ENCODE results near the gene FASTKD3.

The FASTKD3 gene

GRCh38 chr5:7848296-7848695 is 20.5 kb downstream of the FASTKD3 start:
- DNase-seq, result no peak

GRCh38 chr5:7846327-7846726 is 22.5 kb downstream of the FASTKD3 start:
- DNase-seq, result no peak

GRCh38 chr5:7845557-7845956 is 23.3 kb downstream of the FASTKD3 start:
- no peak for DNase-seq

GRCh38 chr5:7844901-7845300 is 23.9 kb downstream of the FASTKD3 start:
- no peak for DNase-seq

GRCh38 chr5:7842531-7842930 is 26.3 kb downstream of the FASTKD3 start:
- DNase-seq, result no peak

- no peak for DNase-seq
Measured at GRCh38 chr5:7837403-7837802, 31.4 kb downstream of the FASTKD3 start.

DNA sequence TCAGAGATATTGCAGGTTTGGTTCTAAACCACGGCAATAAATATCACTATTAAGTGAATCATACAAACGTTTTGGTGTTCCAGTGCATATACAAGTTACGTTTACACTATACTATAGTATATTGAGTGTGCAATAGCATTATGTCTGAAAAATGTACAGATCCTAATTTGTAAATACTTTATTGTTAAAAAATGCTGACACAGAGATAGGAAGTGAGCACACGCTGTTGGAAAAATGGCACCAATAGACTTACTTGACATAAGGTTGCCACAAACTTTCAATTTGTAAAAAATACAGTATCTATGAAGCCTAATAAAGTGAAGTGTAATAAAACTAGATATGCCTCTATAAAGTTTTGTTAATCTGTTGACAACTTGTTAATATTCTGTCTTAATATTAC is 33.8 kb downstream of the FASTKD3 start:
- no peak for DNase-seq

- no peak for DNase-seq
Measured at GRCh38 chr5:7828269-7828668, 40.6 kb downstream of the FASTKD3 start.

- no peak for DNase-seq
Measured at GRCh38 chr5:7827610-7828009, 41.2 kb downstream of the FASTKD3 start.

GRCh38 chr5:7825630-7826029 is 43.2 kb downstream of the FASTKD3 start:
- no peak for DNase-seq

- no peak for DNase-seq
Measured at GRCh38 chr5:7824995-7825394, 43.8 kb downstream of the FASTKD3 start.

DNA sequence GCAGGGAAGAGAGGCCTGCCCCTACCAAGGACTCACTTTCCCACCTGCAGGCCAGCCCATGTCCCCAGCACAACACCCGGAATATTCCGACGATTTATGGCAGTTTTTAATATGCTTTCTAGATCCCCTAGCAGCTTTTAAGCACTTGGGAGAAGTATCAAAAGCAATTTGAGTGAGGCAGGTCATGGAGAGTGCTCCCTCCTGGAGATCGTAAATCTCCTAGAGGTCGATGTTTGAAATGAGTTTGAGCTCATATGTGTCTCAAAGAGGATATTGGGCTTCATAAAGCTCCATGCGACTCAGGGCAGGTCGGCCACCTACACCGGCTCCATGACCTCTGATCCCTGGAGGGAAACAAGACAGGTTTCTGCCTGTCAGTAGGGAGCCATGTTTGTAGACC is 45.2 kb downstream of the FASTKD3 start:
- DNase-seq, result no peak

- DNase-seq, result no peak
Measured at GRCh38 chr5:7822449-7822848, 46.4 kb downstream of the FASTKD3 start.

DNA sequence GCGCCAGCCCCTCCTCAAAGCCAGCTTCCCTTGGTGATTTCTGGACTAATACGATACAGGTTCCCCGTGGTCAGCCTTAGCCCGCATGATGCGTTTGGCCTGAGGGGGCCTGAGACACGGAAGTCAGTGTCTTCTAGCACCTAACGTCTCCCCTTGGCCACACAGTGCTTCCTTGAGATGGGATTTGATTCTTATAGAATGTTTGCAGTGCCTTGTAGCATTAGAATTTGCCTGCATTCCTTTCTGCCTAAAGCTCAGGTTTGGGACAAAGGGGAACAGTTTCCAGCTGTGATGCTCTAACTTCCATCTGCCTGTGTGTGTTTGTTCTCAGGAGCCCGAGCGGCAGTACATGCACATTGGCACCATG is 52.3 kb downstream of the FASTKD3 start:
- DNase-seq, result no peak

DNA sequence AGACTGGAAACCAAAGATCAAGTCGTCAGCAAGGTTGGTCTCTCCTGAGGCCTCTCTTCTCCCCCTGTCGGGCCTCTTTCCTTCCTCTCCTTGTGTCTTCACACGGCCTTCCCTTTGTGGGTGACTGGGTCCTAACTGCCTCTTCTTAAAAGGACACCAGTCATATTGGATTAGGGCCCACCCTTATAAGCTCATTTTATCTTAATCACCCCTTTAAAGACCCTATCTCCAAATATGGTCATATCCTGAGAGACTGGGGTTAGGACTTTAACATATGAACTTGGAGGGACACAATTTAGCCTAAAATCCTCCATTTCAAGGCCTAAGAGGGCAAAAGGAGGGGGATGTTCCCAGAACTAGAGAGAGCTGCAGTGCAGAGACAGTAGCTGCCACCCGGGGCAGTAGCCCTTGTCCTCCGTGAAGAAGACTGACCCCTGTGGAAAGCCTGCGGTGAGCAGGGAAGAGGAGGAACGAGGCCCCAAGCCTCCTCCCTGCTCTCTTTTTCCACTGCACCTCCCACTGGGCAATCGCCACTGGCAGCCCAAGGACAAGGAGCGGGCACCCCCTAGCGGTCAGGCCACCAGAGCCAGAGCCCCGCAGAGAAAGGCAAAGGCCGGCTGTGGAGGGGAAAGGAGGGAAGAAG is 52.8 kb downstream of the FASTKD3 start:
- DNase-seq, result peak; percentile 52

GRCh38 chr5:7814816-7815215 is 54.0 kb downstream of the FASTKD3 start:
- DNase-seq, result no peak

- DNase-seq, result no peak
Measured at GRCh38 chr5:7813576-7813975, 55.3 kb downstream of the FASTKD3 start.

DNA sequence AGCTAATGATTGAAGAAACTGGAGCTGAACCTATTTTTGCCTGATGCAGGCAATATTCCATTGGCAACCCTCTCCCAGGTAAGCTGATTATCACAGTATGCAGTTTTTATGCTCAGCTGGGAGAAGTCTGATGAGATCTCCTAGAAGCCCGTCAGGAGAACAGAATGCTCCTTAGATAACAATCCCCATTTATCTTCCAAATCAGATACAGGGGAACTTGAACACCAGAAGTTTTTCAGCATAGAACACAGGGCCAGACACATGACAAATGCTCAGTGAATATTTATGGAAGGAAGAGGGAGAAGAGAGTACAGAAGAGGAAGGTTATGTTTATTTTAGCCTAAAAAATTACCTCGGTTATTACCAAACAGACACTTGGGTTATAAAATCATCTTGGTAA is 55.8 kb downstream of the FASTKD3 start:
- DNase-seq, result no peak

DNA sequence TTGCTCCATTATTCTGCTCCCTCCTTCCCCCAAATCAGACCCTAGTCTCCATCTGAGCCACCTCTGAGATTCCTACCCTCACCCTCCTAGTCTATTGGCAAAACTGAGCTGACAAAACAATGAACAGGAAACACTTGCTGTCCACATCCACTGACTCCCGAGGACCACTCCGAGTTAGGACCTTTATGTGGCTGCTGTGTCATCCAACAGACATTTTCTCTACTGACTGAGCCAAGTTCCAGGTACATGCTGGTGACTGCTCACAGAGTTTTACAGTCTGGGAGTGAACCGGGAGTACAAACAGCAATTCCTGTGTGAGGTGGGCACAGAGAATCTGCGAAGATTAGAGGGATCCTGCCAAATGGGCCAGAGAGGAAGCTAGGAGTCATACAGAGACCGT is 57.1 kb downstream of the FASTKD3 start:
- DNase-seq, result no peak
